GM06990 (cell line): Measurements from ENCODE around the gene HAGHL.

Experiments
- DNase-seq: peaks from one replicate; pipeline ENCODE4 v3.0.0-alpha.2; 2011; ENCODE audit not compliant: insufficient read length; ENCODE audit errors: extremely low read depth
- H3K27me3 ChIP-seq: replicated peaks from 2 replicates; pipeline ENCODE4 v1.6.0; 2011; ENCODE audit warnings: low read length; ENCODE audit not compliant: control insufficient read depth, insufficient read depth
- H3K36me3 ChIP-seq: 2 replicates; pipeline ENCODE4 v1.5.1; 2011; ENCODE audit warnings: low read length; ENCODE audit not compliant: control insufficient read depth, insufficient read depth
- H3K4me3 ChIP-seq: replicated peaks from 2 replicates; pipeline ENCODE4 v1.5.1; 2011; ENCODE audit warnings: low read depth, mild to moderate bottlenecking, control low read depth, low read length
- TF ChIP-seq, protein P1 (sequence below): IDR thresholded peaks from 2 replicates; pipeline ENCODE4 v1.5.1; 2011; ENCODE audit warnings: low read length, control low read depth, mild to moderate bottlenecking, inconsistent platforms; ENCODE audit not compliant: insufficient read depth, poor library complexity, severe bottlenecking

Gene HAGHL

DNA sequence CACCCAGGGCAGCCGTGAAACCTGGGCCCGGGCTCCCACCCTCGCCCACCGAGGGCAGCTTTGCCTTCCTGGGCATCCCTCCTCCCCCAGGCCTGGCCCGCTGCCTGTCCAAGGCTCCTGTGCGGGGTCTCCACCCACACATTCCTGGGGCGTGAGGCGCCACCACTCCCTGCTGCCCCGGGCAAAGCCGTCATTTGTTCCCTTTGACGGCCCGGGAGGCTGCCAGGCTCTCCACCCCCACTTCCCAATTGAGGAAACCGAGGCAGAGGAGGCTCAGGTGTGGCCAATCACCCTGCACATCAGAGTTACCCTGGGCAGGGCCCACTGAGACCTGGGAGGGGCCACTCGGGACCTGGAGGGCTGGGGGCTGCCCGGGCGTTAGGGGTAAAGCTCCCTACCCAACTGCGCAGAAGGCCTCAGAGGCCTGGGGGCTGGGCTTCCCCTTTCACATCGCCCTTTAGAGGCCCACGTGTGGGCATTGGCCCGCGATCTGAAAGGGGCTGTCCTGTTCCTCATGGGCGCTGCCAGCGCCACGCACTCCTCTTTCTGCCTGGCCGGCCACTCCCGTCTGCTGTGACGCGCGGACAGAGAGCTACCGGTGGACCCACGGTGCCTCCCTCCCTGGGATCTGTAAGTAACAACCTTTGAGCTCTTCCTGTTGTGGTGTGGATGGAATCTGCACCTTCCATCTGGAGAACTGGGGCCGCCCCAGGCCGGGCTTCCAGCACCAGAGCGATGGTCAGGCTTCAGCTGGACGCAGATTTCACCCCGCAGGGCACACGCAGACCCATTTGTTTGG is 33.8 kb downstream of the HAGHL start, which contains the start of gene MSLN:
MSLN (plus strand) TSS at position 190 of the 799 bp plus-strand sequence. CDS start 1,947 bp downstream, outside the sequence.
- Histone ChIP-seq H3K36me3 (no peaks in the 10 kb centered on the region), H3K27me3 (no peaks in the 10 kb centered on the region), H3K4me3 (no peak within 1 kb of the TSS)
- DNase-seq, result no peak
- TF ChIP-seq, protein P1, sequence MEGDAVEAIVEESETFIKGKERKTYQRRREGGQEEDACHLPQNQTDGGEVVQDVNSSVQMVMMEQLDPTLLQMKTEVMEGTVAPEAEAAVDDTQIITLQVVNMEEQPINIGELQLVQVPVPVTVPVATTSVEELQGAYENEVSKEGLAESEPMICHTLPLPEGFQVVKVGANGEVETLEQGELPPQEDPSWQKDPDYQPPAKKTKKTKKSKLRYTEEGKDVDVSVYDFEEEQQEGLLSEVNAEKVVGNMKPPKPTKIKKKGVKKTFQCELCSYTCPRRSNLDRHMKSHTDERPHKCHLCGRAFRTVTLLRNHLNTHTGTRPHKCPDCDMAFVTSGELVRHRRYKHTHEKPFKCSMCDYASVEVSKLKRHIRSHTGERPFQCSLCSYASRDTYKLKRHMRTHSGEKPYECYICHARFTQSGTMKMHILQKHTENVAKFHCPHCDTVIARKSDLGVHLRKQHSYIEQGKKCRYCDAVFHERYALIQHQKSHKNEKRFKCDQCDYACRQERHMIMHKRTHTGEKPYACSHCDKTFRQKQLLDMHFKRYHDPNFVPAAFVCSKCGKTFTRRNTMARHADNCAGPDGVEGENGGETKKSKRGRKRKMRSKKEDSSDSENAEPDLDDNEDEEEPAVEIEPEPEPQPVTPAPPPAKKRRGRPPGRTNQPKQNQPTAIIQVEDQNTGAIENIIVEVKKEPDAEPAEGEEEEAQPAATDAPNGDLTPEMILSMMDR, result no peak

DNA sequence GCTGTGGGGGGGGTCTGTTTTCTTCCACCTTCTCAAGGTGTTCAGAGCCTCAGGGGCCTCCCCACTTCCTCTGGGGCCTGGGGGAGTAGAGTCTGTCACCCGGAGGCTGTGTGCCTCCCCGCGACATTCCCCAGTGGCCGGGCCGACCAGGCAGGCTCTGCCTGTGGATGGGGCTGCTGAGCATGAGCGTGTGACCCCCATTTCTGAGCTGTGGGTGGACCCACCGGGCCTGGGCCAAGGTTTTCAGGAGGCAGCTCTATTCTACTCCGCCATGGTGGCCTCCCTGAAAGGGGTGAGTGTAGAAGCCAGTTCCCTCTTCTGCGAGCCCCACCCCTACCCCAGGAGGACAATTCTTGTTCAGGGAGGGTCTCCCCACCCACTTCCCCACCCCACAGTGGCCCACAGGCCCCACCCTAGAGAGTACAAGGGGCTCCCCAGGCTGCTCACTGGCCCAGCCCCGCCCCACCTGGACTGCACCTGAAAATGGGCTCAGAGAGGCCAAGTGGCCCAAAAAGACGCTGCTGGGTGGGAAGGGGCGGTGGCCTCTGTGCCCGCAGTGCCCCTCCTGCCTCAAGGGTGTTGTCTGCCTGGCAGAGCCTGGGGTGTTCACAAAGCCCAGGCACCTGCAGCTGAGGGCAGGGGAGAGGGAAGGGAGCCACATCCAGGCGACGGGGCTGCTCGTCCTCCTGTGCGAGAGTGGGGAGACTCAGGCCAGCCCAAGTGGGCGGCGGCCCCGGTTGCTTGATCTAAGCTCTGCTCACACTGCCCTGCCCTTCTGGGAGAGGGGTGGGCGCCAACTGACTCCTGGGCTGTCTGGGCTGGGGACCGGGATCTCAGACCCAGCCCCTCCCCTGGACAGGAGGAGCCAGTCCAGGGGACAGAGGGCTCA is 35.0 kb downstream of the HAGHL start:
- H3K27me3 ChIP-seq, result no peaks in the 10 kb centered on the region
- no peaks in the 10 kb centered on the region for H3K36me3 ChIP-seq
- no peak overlapping the region for H3K4me3 ChIP-seq
- no peak for DNase-seq
- TF ChIP-seq, protein P1, result no peak

GRCh38 chr16:762595-763268 is 35.8 kb downstream of the HAGHL start:
- DNase-seq, result no peak
- H3K27me3 ChIP-seq, result no peaks in the 10 kb centered on the region
- H3K4me3 ChIP-seq, result no peak overlapping the region
- TF ChIP-seq, protein P1, result no peak
- no peaks in the 10 kb centered on the region for H3K36me3 ChIP-seq

- DNase-seq, result no peak
- Histone ChIP-seq H3K27me3 (no peaks in the 10 kb centered on the region), H3K4me3 (no peak overlapping the region), H3K36me3 (no peaks in the 10 kb centered on the region)
- TF ChIP-seq, protein P1, result no peak
These were observed 36.7 kb downstream of the HAGHL start for GRCh38 chr16:763369-764183.

DNA sequence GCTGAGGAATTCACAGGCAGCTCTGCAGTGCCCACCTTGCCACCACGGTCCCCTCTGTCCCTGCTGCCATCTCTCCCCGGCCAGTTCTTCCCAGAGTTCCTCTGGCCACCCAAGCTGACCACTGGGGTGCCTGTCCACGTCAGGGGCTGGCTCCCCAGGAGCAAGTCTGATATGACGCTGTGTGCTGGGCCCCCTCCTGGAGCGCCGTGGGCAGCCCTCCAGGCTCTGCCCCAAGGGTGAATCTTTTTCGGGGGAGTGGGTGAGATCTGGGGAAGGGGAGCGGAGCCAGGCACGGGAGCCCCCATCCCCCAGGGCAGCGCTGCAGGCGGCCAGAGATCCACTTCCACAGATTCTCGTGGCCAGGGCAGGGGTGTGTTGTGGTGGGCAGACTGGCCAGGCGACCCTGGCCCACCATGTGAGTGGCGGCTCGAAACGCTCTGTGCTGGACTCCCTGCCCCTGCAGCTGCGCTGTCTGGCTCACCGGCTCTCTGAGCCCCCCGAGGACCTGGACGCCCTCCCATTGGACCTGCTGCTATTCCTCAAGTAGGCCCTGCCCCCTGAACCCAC is 37.4 kb downstream of the HAGHL start:
- no peak for DNase-seq
- H3K27me3 ChIP-seq, result no peaks in the 10 kb centered on the region
- H3K36me3 ChIP-seq, result no peaks in the 10 kb centered on the region
- TF ChIP-seq, protein P1, result no peak
- H3K4me3 ChIP-seq, result no peak overlapping the region
